ENCODE measurements around the gene MC3R. TPM values are rescaled to one million over a fixed set of nuclear protein-coding genes. Genes with fewer than 3 reads are reported as not detected.
A peak's percentile ranks its signal among the peaks of the same experiment; 100 is the strongest.
"Not testable (repeated sequence)": the region's sequence is repeated elsewhere in the genome, so short reads cannot be mapped to it uniquely, and the experiment has no call there.

The MC3R gene
- total RNA-seq, 4 donors from 2014 or later = not detected

DNA sequence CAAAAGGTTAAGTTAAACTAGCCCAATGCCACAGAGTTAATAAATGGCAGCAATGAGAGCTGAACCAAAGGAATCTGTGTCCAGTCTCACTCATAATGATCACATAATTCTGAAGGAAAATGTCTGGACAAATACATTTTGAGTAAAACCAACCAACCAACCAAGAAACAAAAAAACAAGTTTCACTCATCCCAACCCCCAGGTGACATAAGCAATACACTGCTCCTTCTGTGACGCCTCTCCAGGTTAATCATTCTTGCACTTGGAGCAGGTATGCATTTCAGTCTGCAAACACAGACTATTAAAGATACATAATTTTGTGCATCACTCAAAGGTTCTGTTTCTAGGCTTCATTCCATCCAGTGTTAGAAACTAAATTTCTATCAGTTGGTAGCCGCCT lies 35.2 kb upstream of the MC3R start:
- Histone ChIP-seq H3K4me1 (no peaks in the 10 kb centered on the region), H3K27me3 (no peaks in the 10 kb centered on the region), H3K4me3 (no peak overlapping the region), H3K9me3 (no peaks in the 10 kb centered on the region), H3K27ac (no peak overlapping the region), H3K36me3 (no peaks in the 10 kb centered on the region)
- intact Hi-C loops (cut with DNase I; ENCODE audit: low total_unique reads) (no loop called here), in situ Hi-C loops (cut with MboI; ENCODE audit: low pct_ligation_motif_present in 1 of 4, low pct_unique_long_range_greater_than_20kb in 1 of 4, low sequenced_read_pairs in 3 of 4) (no loop called here)
- TF ChIP-seq EP300 (IDR thresholded peaks at IDR 0.05; ENCODE audit: low read depth) (no peak), POLR2A (IDR thresholded peaks at IDR 0.05) (no peak), POLR2AphosphoS5 (IDR thresholded peaks at IDR 0.05) (no peak)
- TF ChIP-seq, protein P1, sequence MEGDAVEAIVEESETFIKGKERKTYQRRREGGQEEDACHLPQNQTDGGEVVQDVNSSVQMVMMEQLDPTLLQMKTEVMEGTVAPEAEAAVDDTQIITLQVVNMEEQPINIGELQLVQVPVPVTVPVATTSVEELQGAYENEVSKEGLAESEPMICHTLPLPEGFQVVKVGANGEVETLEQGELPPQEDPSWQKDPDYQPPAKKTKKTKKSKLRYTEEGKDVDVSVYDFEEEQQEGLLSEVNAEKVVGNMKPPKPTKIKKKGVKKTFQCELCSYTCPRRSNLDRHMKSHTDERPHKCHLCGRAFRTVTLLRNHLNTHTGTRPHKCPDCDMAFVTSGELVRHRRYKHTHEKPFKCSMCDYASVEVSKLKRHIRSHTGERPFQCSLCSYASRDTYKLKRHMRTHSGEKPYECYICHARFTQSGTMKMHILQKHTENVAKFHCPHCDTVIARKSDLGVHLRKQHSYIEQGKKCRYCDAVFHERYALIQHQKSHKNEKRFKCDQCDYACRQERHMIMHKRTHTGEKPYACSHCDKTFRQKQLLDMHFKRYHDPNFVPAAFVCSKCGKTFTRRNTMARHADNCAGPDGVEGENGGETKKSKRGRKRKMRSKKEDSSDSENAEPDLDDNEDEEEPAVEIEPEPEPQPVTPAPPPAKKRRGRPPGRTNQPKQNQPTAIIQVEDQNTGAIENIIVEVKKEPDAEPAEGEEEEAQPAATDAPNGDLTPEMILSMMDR (IDR thresholded peaks at IDR 0.05) = no peak
- 60 to 76% methylated on average over 2 of the region's 2 CpGs for WGBS, 2 donors (ENCODE audit: low coverage in 1 of 2)
- DNase-seq = no peak

DNA sequence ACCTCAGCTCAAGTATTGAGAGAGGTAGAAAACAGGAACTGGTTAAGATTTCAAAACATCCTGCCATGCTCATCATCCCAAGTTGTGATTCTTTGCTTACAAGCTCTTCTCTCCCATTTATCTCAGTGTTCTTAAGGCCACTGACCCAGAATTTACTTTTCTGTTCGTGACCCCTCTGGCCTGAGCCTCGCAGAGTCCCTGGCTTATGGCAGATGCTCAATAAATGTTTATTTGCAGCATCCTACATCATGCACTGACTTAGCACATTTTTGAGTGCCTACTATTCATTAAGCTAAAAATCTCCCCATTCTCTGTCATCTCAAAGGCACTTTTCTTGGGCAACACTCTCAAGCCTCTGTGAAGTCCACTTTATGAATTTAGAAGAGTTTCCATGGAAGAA lies 33.4 kb upstream of the MC3R start:
- no peak for DNase-seq
- H3K4me3 ChIP-seq = no peak overlapping the region
- WGBS, 2 donors (ENCODE audit: low coverage in 1 of 2) = 0 to 20% methylated on average over 1 to 2 of the region's 2 CpGs
- intact Hi-C loops (cut with DNase I; ENCODE audit: low total_unique reads) = no loop called here
- no peaks in the 10 kb centered on the region for H3K4me1 ChIP-seq
- H3K27me3 ChIP-seq = no peaks in the 10 kb centered on the region
- in situ Hi-C loops (cut with MboI; ENCODE audit: low pct_ligation_motif_present in 1 of 4, low pct_unique_long_range_greater_than_20kb in 1 of 4, low sequenced_read_pairs in 3 of 4) = no loop called here
- no peaks in the 10 kb centered on the region for H3K9me3 ChIP-seq
- TF ChIP-seq, protein P1 (IDR thresholded peaks at IDR 0.05) = no peak
- no peak for TF ChIP-seq EP300 (IDR thresholded peaks at IDR 0.05; ENCODE audit: low read depth)
- no peak for TF ChIP-seq POLR2AphosphoS5 (IDR thresholded peaks at IDR 0.05)
- TF ChIP-seq POLR2A (IDR thresholded peaks at IDR 0.05) = no peak
- H3K27ac ChIP-seq = no peak overlapping the region
- no peaks in the 10 kb centered on the region for H3K36me3 ChIP-seq

DNA sequence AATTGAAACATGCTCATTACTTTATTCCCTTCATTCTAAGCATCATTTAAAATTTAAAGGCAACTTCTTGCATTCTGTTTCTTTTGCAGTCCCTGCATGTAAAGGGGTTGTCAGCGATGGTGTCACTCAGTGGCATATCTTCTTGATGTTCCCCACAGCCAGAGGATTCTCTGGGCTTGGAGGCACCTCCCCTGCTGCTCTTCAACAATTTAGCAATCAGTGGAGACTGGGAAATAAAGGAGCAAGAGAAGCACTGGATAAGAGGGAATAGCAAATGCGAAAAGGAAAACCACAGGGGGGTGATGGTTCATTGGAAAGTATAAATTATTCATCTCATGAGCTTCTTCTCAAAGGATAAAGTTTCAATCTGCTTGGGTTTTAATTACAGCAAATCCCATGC lies 30.7 kb upstream of the MC3R start:
- intact Hi-C loops (cut with DNase I; ENCODE audit: low total_unique reads) (no loop called here), in situ Hi-C loops (cut with MboI; ENCODE audit: low pct_ligation_motif_present in 1 of 4, low pct_unique_long_range_greater_than_20kb in 1 of 4, low sequenced_read_pairs in 3 of 4) (no loop called here)
- H3K9me3 ChIP-seq = no peaks in the 10 kb centered on the region
- TF ChIP-seq POLR2AphosphoS5 (IDR thresholded peaks at IDR 0.05) (no peak), POLR2A (IDR thresholded peaks at IDR 0.05) (no peak), EP300 (IDR thresholded peaks at IDR 0.05; ENCODE audit: low read depth) (no peak)
- TF ChIP-seq, protein P1 (IDR thresholded peaks at IDR 0.05) = no peak
- H3K27me3 ChIP-seq = no peaks in the 10 kb centered on the region
- WGBS, 2 donors (ENCODE audit: low coverage in 1 of 2) = 68 to 69% methylated on average over 2 of the region's 2 CpGs
- H3K36me3 ChIP-seq = no peaks in the 10 kb centered on the region
- H3K27ac ChIP-seq = no peak overlapping the region
- peaks cover 0 to 6% (median 0%) of the 10 kb centered on the region in 4 donors for H3K4me1 ChIP-seq
- no peak for DNase-seq
- no peak overlapping the region for H3K4me3 ChIP-seq

DNA sequence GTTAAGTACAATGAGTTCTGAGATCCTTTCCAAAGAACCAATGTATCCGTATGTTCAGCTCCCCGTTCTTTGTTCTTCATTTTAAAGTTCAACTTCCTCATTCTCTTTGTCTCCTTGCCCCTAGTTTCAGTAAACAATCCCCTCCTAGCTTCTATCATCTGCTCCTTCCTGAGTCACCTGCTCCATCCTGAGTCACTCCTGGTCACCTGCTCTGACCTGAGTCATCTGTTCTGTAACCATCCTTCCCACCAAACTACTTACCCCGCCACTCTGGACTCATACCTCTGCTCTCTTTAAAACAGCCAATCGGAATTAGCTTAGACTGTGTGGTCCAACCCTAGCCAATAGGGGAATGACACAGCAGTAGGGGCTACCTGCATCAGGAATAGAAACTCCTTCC lies 27.3 kb upstream of the MC3R start:
- DNase-seq = peak; percentile 17
- H3K27ac ChIP-seq; H3K36me3 ChIP-seq; H3K4me1 ChIP-seq; H3K27me3 ChIP-seq; H3K4me3 ChIP-seq; in situ Hi-C loops (cut with MboI; ENCODE audit: low pct_ligation_motif_present in 1 of 4, low pct_unique_long_range_greater_than_20kb in 1 of 4, low sequenced_read_pairs in 3 of 4); H3K9me3 ChIP-seq; intact Hi-C loops (cut with DNase I; ENCODE audit: low total_unique reads): not testable (repeated sequence)
- WGBS, 2 donors (ENCODE audit: low coverage in 1 of 2) = 59 to 80% methylated on average over 4 of the region's 4 CpGs

- intact Hi-C loops (cut with DNase I; ENCODE audit: low total_unique reads) = no loop called here
- Histone ChIP-seq H3K4me1 (peaks cover 0 to 9% (median 0%) of the 10 kb centered on the region in 4 donors), H3K4me3 (no peak overlapping the region), H3K9me3 (no peaks in the 10 kb centered on the region), H3K27ac (peak overlapping the region in 1 of 4 donors; percentile 18), H3K36me3 (no peaks in the 10 kb centered on the region), H3K27me3 (no peaks in the 10 kb centered on the region)
- TF ChIP-seq, protein P1 (IDR thresholded peaks at IDR 0.05) = no peak
- TF ChIP-seq POLR2AphosphoS5 (IDR thresholded peaks at IDR 0.05) = no peak
- TF ChIP-seq EP300 (IDR thresholded peaks at IDR 0.05; ENCODE audit: low read depth) = no peak
- no peak for TF ChIP-seq POLR2A (IDR thresholded peaks at IDR 0.05)
- in situ Hi-C loops (cut with MboI; ENCODE audit: low pct_ligation_motif_present in 1 of 4, low pct_unique_long_range_greater_than_20kb in 1 of 4, low sequenced_read_pairs in 3 of 4) = no loop called here
- 95% methylated on average over 1 of the region's 1 CpG; no CpG with 5 or more reads in 1 of the 2 donors for WGBS, 2 donors (ENCODE audit: low coverage in 1 of 2)
- DNase-seq = no peak
Observed at GRCh38 chr20:56222201-56222600, 26.3 kb upstream of the MC3R start.
